ENCODE results near the gene SULT1C3.

SULT1C3 gene

DNA sequence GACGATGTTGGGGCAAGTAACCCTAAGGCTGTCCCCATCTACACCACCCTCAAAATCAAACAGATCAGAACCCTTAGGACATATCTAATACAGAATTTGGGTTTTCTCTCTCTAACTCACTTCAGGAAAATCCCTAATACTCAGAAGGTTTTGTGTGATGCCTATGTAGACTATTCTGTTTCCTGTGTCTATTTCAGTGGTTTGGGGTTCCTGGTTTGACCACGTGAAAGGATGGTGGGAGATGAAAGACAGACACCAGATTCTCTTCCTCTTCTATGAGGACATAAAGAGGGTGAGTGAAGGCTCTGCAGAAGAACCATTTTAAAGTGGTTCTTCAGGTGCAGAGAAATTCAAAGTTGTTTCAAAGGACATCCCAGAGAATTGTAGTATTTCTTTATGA lies 65.2 kb downstream of the SULT1C3 start:
- no peak for DNase-seq

DNA sequence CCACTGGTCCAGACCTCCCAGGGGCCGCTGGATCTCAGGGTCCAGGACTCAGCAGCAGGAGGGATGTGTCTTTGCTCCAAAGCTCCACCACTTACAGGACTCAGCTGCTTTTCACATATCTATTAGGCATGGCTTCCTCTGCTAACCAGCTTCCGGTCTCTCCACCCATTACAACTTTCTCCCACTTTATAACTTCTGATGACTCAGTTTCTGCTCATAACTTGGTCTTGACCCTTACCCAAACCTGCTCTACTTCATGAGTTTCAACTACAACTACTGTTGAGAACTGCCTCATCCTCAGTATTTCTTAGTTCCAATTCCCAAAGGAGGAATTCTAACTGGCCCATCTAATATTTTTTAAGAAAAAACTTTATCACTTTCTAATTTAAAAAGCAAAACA lies 66.1 kb downstream of the SULT1C3 start:
- DNase-seq: no peak

DNA sequence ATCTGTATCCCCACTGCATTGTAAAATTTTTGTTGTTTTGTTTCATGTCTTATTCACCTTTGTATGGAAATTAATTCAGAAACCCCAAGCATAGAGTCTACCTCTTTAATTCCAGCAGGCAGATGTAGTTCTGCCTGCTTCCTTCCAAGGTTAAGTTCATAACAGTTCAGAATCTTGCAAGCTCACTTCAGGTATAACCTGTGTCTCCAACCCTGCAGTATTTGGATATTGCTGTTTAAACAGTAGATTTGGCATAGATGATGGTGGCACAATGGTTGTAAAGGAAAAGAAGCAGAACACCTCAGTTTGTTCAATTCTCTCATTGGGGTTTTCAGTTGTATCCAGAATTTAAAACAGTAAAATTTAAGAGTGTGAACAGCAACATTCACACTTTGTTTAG lies 70.1 kb downstream of the SULT1C3 start:
- DNase-seq: no peak
